ENCODE measurements around the gene ATXN1. TPM values are rescaled to one million over a fixed set of nuclear protein-coding genes. Genes with fewer than 3 reads are reported as not detected.

Gene ATXN1
- polyA plus RNA-seq, 1 of the 3 experiments (the other 2 are of a cell fraction) = 7.9 TPM

- Histone ChIP-seq H3K9me2 (no peaks in the 10 kb centered on the region), H3K9ac (no peak overlapping the region), H3K4me3 (ENCODE audit: low read depth in 2 of 2, low read length in 1 of 2) (no peak overlapping the region), H3K79me2 (ENCODE audit: insufficient read depth) (no peaks in the 10 kb centered on the region), H3K27me3 (ENCODE audit: insufficient read depth) (no peaks in the 10 kb centered on the region), H3K4me2 (no peak overlapping the region), H4K20me1 (ENCODE audit: insufficient read depth) (no peaks in the 10 kb centered on the region), H3K9me3 (no peaks in the 10 kb centered on the region), H3F3A (replicated peaks; ENCODE audit: insufficient read depth) (no peaks in the 10 kb centered on the region), H3K36me3 (replicated peaks in 1 of 2; ENCODE audit: control insufficient read depth in 1 of 2, insufficient read depth in 2 of 2, low read length in 1 of 2) (no peaks in the 10 kb centered on the region), H2AFZ (ENCODE audit: low read depth) (no peak overlapping the region), H3K27ac (ENCODE audit: low read depth in 2 of 2, low read length in 1 of 2) (no peak overlapping the region), H3K4me1 (ENCODE audit: control insufficient read depth in 1 of 2, insufficient read depth in 2 of 2, low read depth in 1 of 2, low read length in 1 of 2) (peaks cover 0 to 10% of the 10 kb centered on the region in 2 experiments; a peak in 1 of 4 replicates)
- POLR2A ChIA-PET = no interaction called here
- TF ChIP-seq TAF1 (IDR thresholded peaks at IDR 0.05; ENCODE audit: borderline replicate concordance, low read depth, low read length) (no peak), MAX (IDR thresholded peaks at IDR 0.05; ENCODE audit: low read depth) (no peak)
- CTCF ChIA-PET = interaction anchor here (1.3 to 2.7 kb wide), 2 partner anchors 11 to 88 kb away, joined by 9 to 21 read pairs; no protein-coding TSS in a partner anchor
- WGBS (ENCODE audit: low lambda C conversion rate) = 90% methylated on average over 9 of the region's 10 CpGs
- no peak for DNase-seq
Measured at GRCh38 chr6:16419636-16420336, 341.5 kb downstream of the ATXN1 start.

GRCh38 chr6:16418151-16418550, 343.1 kb downstream of the ATXN1 start:
- Histone ChIP-seq H4K20me1 (ENCODE audit: insufficient read depth) (no peaks in the 10 kb centered on the region), H3K27me3 (ENCODE audit: insufficient read depth) (no peaks in the 10 kb centered on the region), H3K4me3 (ENCODE audit: low read depth in 2 of 2, low read length in 1 of 2) (no peak overlapping the region), H3K9me3 (no peaks in the 10 kb centered on the region), H3K4me1 (ENCODE audit: control insufficient read depth in 1 of 2, insufficient read depth in 2 of 2, low read depth in 1 of 2, low read length in 1 of 2) (peaks cover 0 to 10% of the 10 kb centered on the region in 2 experiments; a peak in 1 of 4 replicates), H3K9me2 (no peaks in the 10 kb centered on the region), H3K79me2 (ENCODE audit: insufficient read depth) (no peaks in the 10 kb centered on the region), H3F3A (replicated peaks; ENCODE audit: insufficient read depth) (no peaks in the 10 kb centered on the region), H3K4me2 (no peak overlapping the region), H3K9ac (no peak overlapping the region), H2AFZ (ENCODE audit: low read depth) (no peak overlapping the region), H3K36me3 (replicated peaks in 1 of 2; ENCODE audit: control insufficient read depth in 1 of 2, insufficient read depth in 2 of 2, low read length in 1 of 2) (no peaks in the 10 kb centered on the region), H3K27ac (ENCODE audit: low read depth in 2 of 2, low read length in 1 of 2) (no peak overlapping the region)
- CTCF ChIA-PET = interaction anchor here (1.6 kb wide), 1 partner anchor 86 kb away, joined by 5 read pairs; no protein-coding TSS in a partner anchor
- no peak for DNase-seq
- POLR2A ChIA-PET = no interaction called here
- 92% methylated on average over 2 of the region's 2 CpGs for WGBS (ENCODE audit: low lambda C conversion rate)
- TF ChIP-seq FOXM1 (IDR thresholded peaks at IDR 0.05; ENCODE audit: low read depth) (no peak), POLR2AphosphoS5 (IDR thresholded peaks at IDR 0.05; ENCODE audit: low read depth, low read length) (no peak), MXI1 (IDR thresholded peaks at IDR 0.05; ENCODE audit: low read depth, low read length) (no peak), NRF1 (IDR thresholded peaks at IDR 0.05; ENCODE audit: low read depth, low read length) (no peak)

GRCh38 chr6:16415677-16416076, 345.6 kb downstream of the ATXN1 start:
- Histone ChIP-seq H4K20me1 (ENCODE audit: insufficient read depth) (no peaks in the 10 kb centered on the region), H3K9me2 (no peaks in the 10 kb centered on the region), H3K9me3 (no peaks in the 10 kb centered on the region), H3K27ac (ENCODE audit: low read depth in 2 of 2, low read length in 1 of 2) (no peak overlapping the region), H3K9ac (no peak overlapping the region), H3K4me2 (no peak overlapping the region), H3F3A (replicated peaks; ENCODE audit: insufficient read depth) (no peaks in the 10 kb centered on the region), H3K79me2 (ENCODE audit: insufficient read depth) (no peaks in the 10 kb centered on the region), H3K36me3 (replicated peaks in 1 of 2; ENCODE audit: control insufficient read depth in 1 of 2, insufficient read depth in 2 of 2, low read length in 1 of 2) (no peaks in the 10 kb centered on the region), H3K27me3 (ENCODE audit: insufficient read depth) (no peaks in the 10 kb centered on the region), H3K4me3 (ENCODE audit: low read depth in 2 of 2, low read length in 1 of 2) (no peak overlapping the region), H3K4me1 (ENCODE audit: control insufficient read depth in 1 of 2, insufficient read depth in 2 of 2, low read depth in 1 of 2, low read length in 1 of 2) (peaks cover 0 to 5% of the 10 kb centered on the region in 2 experiments; a peak in 1 of 4 replicates), H2AFZ (ENCODE audit: low read depth) (no peak overlapping the region)
- 92% methylated on average over 6 of the region's 6 CpGs for WGBS (ENCODE audit: low lambda C conversion rate)
- CTCF ChIA-PET = interaction anchor here (3.8 kb wide), 1 partner anchor 84 kb away, joined by 50 read pairs; no protein-coding TSS in a partner anchor
- no peak for TF ChIP-seq GATA2 (CRISPR knock-in tag; IDR thresholded peaks at IDR 0.05)
- no peak for TF ChIP-seq REST (IDR thresholded peaks at IDR 0.05; ENCODE audit: low read depth, low read length)
- no peak for TF ChIP-seq CTCF (IDR thresholded peaks at IDR 0.05)
- TF ChIP-seq POLR2AphosphoS5 (IDR thresholded peaks at IDR 0.05; ENCODE audit: low read depth, low read length) = no peak
- no peak for TF ChIP-seq TAF1 (IDR thresholded peaks at IDR 0.05; ENCODE audit: borderline replicate concordance, low read depth, low read length)
- TF ChIP-seq ZBTB33 (IDR thresholded peaks at IDR 0.05; ENCODE audit: borderline replicate concordance, low read depth) = no peak
- no peak for TF ChIP-seq FOXJ3 (CRISPR knock-in tag; IDR thresholded peaks at IDR 0.05)
- TF ChIP-seq JUND (IDR thresholded peaks at IDR 0.05) = no peak
- no peak for DNase-seq
- POLR2A ChIA-PET = no interaction called here

Data from SK-N-SH (cell line).